Osteoblast (primary cell): ENCODE results near the gene ERFL. TPM values are rescaled to one million over a fixed set of nuclear protein-coding genes. Genes with fewer than 3 reads are reported as not detected.

Experiments used
- DNase-seq: peaks from one replicate; pipeline ENCODE4 v3.0.0; 2011; ENCODE audit warnings: low spot score, mixed read lengths; ENCODE audit not compliant: insufficient read length; ENCODE audit errors: missing footprints
- H2AFZ ChIP-seq: 2 replicates; pipeline ENCODE4 v1.6.0; 2011; ENCODE audit warnings: mild to moderate bottlenecking, low read length
- H3K27ac ChIP-seq: 2 replicates; pipeline ENCODE4 v1.5.1; 2011; ENCODE audit warnings: mild to moderate bottlenecking, low read depth, low read length, moderate library complexity
- H3K27me3 ChIP-seq: 2 replicates; pipeline ENCODE4 v1.6.0; 2012; ENCODE audit warnings: mild to moderate bottlenecking, control low read depth, inconsistent platforms, low read length, moderate library complexity; ENCODE audit not compliant: insufficient read depth
- H3K36me3 ChIP-seq: 2 replicates; pipeline ENCODE4 v1.5.1; 2011; ENCODE audit warnings: mild to moderate bottlenecking, low read length, control low read depth, moderate library complexity; ENCODE audit not compliant: insufficient read depth
- H3K4me1 ChIP-seq: 2 replicates; pipeline ENCODE4 v1.5.1; 2011; ENCODE audit warnings: mild to moderate bottlenecking, low read length, control low read depth, moderate library complexity; ENCODE audit not compliant: insufficient read depth
- H3K4me2 ChIP-seq: 2 replicates; pipeline ENCODE4 v1.6.0; 2011; ENCODE audit warnings: mild to moderate bottlenecking, low read length; ENCODE audit not compliant: insufficient read depth
- H3K4me3 ChIP-seq: fragments of 200-600 bp; sonication (generic); 3 replicates; pipeline ENCODE4 v1.5.1; 2012; ENCODE audit warnings: mild to moderate bottlenecking, low read length, inconsistent platforms; ENCODE audit not compliant: insufficient read depth
- H3K79me2 ChIP-seq: 2 replicates; pipeline ENCODE4 v1.6.0; 2012; ENCODE audit warnings: mild to moderate bottlenecking, low read length, control low read depth, inconsistent platforms; ENCODE audit not compliant: insufficient read depth
- H3K9me3 ChIP-seq: 2 replicates; pipeline ENCODE4 v1.5.1; 2011; ENCODE audit warnings: low read depth, low read length, control low read depth
- H4K20me1 ChIP-seq: 2 replicates; pipeline ENCODE4 v1.6.0; 2012; ENCODE audit warnings: mild to moderate bottlenecking, low read length, control low read depth; ENCODE audit not compliant: insufficient read depth
- CTCF ChIP-seq: IDR thresholded peaks from 2 replicates; pipeline ENCODE4 v1.5.1; 2011; ENCODE audit warnings: mild to moderate bottlenecking, low read depth, low read length, moderate library complexity; ENCODE audit errors: extremely low read depth
- total RNA-seq: library from RNA; depleted of rRNA; stranded (reverse); fragments of >200 nt; gene quantifications from 2 replicates; pipeline ENCODE4 v1.2.3, GENCODE V29; 2012

The ERFL gene
- total RNA-seq, 1 donor = under 0.01 TPM

GRCh38 chr19:41969772-41970458 is 41.7 kb upstream of the ERFL start:
- Histone ChIP-seq H3K4me2 (no peak overlapping the region), H3K36me3 (no peaks in the 10 kb centered on the region), H4K20me1 (no peaks in the 10 kb centered on the region), H3K27me3 (peaks cover 6% of the 10 kb centered on the region), H3K4me1 (no peaks in the 10 kb centered on the region), H3K27ac (no peak overlapping the region), H2AFZ (no peak overlapping the region), H3K79me2 (no peaks in the 10 kb centered on the region), H3K4me3 (no peak overlapping the region), H3K9me3 (no peaks in the 10 kb centered on the region)
- TF ChIP-seq CTCF = no peak
- DNase-seq = peak; percentile 80

- peaks cover 6% of the 10 kb centered on the region for H3K27me3 ChIP-seq
- no peak overlapping the region for H3K4me2 ChIP-seq
- no peak for TF ChIP-seq CTCF
- no peak overlapping the region for H3K27ac ChIP-seq
- peak; percentile 50 for DNase-seq
- no peaks in the 10 kb centered on the region for H4K20me1 ChIP-seq
- no peak overlapping the region for H3K4me3 ChIP-seq
- no peaks in the 10 kb centered on the region for H3K79me2 ChIP-seq
- no peaks in the 10 kb centered on the region for H3K4me1 ChIP-seq
- no peak overlapping the region for H2AFZ ChIP-seq
- no peaks in the 10 kb centered on the region for H3K36me3 ChIP-seq
- no peaks in the 10 kb centered on the region for H3K9me3 ChIP-seq
These were observed 40.7 kb upstream of the ERFL start for GRCh38 chr19:41968751-41969595.

GRCh38 chr19:41967054-41967783 is 39.0 kb upstream of the ERFL start:
- no peak for TF ChIP-seq CTCF
- H2AFZ ChIP-seq = no peak overlapping the region
- H3K27ac ChIP-seq = no peak overlapping the region
- no peak overlapping the region for H3K4me2 ChIP-seq
- no peaks in the 10 kb centered on the region for H3K36me3 ChIP-seq
- H3K27me3 ChIP-seq = peaks cover 6% of the 10 kb centered on the region
- DNase-seq = peak; percentile 48
- no peaks in the 10 kb centered on the region for H3K9me3 ChIP-seq
- no peaks in the 10 kb centered on the region for H3K4me1 ChIP-seq
- H3K79me2 ChIP-seq = no peaks in the 10 kb centered on the region
- no peaks in the 10 kb centered on the region for H4K20me1 ChIP-seq
- no peak overlapping the region for H3K4me3 ChIP-seq
